BE2C (cell line): ENCODE data around the gene NUP43.
A peak's percentile ranks its signal among the peaks of the same experiment; 100 is the strongest.
"Not testable (repeated sequence)": the region's sequence is repeated elsewhere in the genome, so short reads cannot be mapped to it uniquely, and the experiment has no call there.

ENCODE experiments used
- DNase-seq: peaks from one replicate; pipeline ENCODE4 v3.0.0-alpha.2; 2020
- H3K27me3 ChIP-seq: fragments of 250-450 bp; sonication (Bioruptor Pico); 2 replicates; pipeline ENCODE4 v1.5.1; 2020; ENCODE audit warnings: mild to moderate bottlenecking
- H3K36me3 ChIP-seq: fragments of 250-450 bp; sonication (Bioruptor Pico); 2 replicates; pipeline ENCODE4 v1.5.1; 2020; ENCODE audit warnings: mild to moderate bottlenecking
- H3K4me1 ChIP-seq: fragments of 250-450 bp; sonication (Bioruptor Pico); 2 replicates; pipeline ENCODE4 v1.5.1; 2020
- H3K4me3 ChIP-seq: 2 replicates; pipeline ENCODE4 v1.5.1; 2011; ENCODE audit warnings: low read depth, low read length
- H3K9me3 ChIP-seq: fragments of 250-450 bp; sonication (Bioruptor Pico); 2 replicates; pipeline ENCODE4 v1.5.1; 2020
- CTCF ChIP-seq: IDR thresholded peaks from 2 replicates; pipeline ENCODE4 v1.5.1; 2012; ENCODE audit warnings: mild to moderate bottlenecking, low read depth, low read length

Gene NUP43

DNA sequence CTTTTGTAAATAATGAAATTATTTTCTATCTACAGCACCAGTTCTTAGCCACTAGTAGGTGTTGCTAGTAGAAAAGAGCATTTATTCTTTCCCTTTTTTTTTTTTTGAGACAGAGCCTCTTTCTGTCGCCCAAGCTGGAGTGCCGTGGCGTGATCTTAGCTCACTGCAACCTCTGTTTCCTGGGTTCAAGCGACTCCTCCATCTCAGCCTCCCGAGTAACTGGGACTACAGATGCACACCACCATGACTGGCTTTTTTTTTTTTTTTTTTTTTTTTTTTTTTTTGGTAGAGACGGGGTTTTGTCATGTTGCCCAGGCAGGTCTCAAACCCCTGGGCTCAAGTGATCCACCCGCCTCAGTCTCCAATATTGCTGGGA, 9.9 kb upstream of the NUP43 start:
- no peaks in the 10 kb centered on the region for H3K4me1 ChIP-seq
- peaks cover 4% of the 10 kb centered on the region; the same call in 1 of the 2 replicates for H3K36me3 ChIP-seq
- TF ChIP-seq CTCF: no peak
- H3K9me3 ChIP-seq: no peaks in the 10 kb centered on the region
- H3K27me3 ChIP-seq: no peaks in the 10 kb centered on the region
- no peak overlapping the region for H3K4me3 ChIP-seq
- no peak for DNase-seq

- H3K9me3 ChIP-seq: no peaks in the 10 kb centered on the region
- peaks cover 4% of the 10 kb centered on the region; the same call in 1 of the 2 replicates for H3K36me3 ChIP-seq
- H3K4me1 ChIP-seq: no peaks in the 10 kb centered on the region
- H3K4me3 ChIP-seq: no peak overlapping the region
- no peaks in the 10 kb centered on the region for H3K27me3 ChIP-seq
- no peak for TF ChIP-seq CTCF
- DNase-seq: no peak
These were observed 9.3 kb upstream of the NUP43 start for GRCh38 chr6:149755300-149756260.

DNA sequence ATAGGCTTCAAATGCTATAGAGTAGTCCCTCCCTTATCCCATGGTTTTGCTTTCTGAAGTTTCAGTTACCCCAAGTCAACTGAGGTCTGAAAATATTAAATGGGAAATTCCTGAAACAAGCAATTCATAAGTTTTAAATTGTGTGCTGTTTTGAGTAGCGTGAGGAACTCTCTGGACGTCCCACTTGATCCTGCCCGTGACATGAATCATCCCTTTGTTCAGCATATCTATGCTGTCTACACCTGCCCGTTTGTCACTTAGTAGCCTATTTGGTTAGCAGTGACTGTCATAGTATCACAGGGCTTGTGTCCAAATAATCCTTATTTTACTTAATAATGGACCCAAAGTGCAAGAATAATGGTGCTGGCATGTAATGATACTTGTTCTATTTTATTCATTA, 8.2 kb upstream of the NUP43 start:
- no peak for DNase-seq
- no peak overlapping the region for H3K4me3 ChIP-seq
- no peaks in the 10 kb centered on the region for H3K9me3 ChIP-seq
- TF ChIP-seq CTCF: no peak
- no peaks in the 10 kb centered on the region for H3K27me3 ChIP-seq
- H3K36me3 ChIP-seq: peaks cover 3% of the 10 kb centered on the region; the same call in 1 of the 2 replicates
- no peaks in the 10 kb centered on the region for H3K4me1 ChIP-seq

DNA sequence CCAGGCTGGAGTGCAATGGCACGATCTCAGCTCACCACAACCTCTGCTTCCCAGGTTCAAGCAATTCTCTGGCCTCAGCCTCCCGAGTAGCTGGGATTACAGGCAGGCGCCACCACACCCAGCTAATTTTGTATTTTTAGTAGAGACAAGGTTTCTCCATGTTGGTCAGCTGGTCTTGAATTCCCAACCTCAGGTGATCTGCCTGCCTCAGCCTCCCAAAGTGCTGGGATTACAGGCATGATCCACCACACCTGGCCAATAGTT, 7.0 kb upstream of the NUP43 start:
- H3K4me3 ChIP-seq, H3K27me3 ChIP-seq, DNase-seq, H3K4me1 ChIP-seq, H3K9me3 ChIP-seq, H3K36me3 ChIP-seq: not testable (repeated sequence)

GRCh38 chr6:149752600-149753373, 6.5 kb upstream of the NUP43 start:
- H3K4me3 ChIP-seq: no peak overlapping the region
- H3K36me3 ChIP-seq: peaks cover 3% of the 10 kb centered on the region; the same call in 1 of the 2 replicates
- TF ChIP-seq CTCF: no peak
- no peak for DNase-seq
- no peaks in the 10 kb centered on the region for H3K4me1 ChIP-seq
- no peaks in the 10 kb centered on the region for H3K27me3 ChIP-seq
- H3K9me3 ChIP-seq: no peaks in the 10 kb centered on the region

GRCh38 chr6:149751920-149752319, 5.6 kb upstream of the NUP43 start:
- H3K27me3 ChIP-seq, H3K4me3 ChIP-seq, DNase-seq: not testable (repeated sequence)

GRCh38 chr6:149751239-149751638, 4.9 kb upstream of the NUP43 start:
- no peak for DNase-seq
- H3K9me3 ChIP-seq: no peaks in the 10 kb centered on the region
- TF ChIP-seq CTCF: no peak
- H3K36me3 ChIP-seq: peaks cover 3% of the 10 kb centered on the region; the same call in 1 of the 2 replicates
- H3K4me3 ChIP-seq: peak overlapping the region; percentile 97
- no peaks in the 10 kb centered on the region for H3K4me1 ChIP-seq
- H3K27me3 ChIP-seq: no peaks in the 10 kb centered on the region

More at GRCh38 chr6:149751920-149752319, 5.6 kb upstream of the NUP43 start:
- not testable (repeated sequence) for H3K4me1 ChIP-seq, H3K9me3 ChIP-seq, H3K36me3 ChIP-seq
